ENCODE results near the gene ARID1B. TPM values are rescaled to one million over a fixed set of nuclear protein-coding genes. Genes with fewer than 3 reads are reported as not detected.
A peak's percentile ranks its signal among the peaks of the same experiment; 100 is the strongest.

ARID1B gene
- total RNA-seq, 1 experiment from 2014 or later: 58.8 TPM

GRCh38 chr6:157063923-157064322 lies 286.7 kb downstream of the ARID1B start:
- POLR2A ChIA-PET: interaction anchor here (0.6 kb wide), 1 partner anchor 108 kb away, joined by 4 read pairs; no protein-coding TSS in a partner anchor
- H3K4me3 Mint-ChIP-seq (ENCODE audit: unreplicated experiment): no peak overlapping the region
- no TSS peak for BruUV-seq (replicated peaks)
- peak overlapping the region; percentile 71 for H3K27ac Mint-ChIP-seq (ENCODE audit: unreplicated experiment)
- H3K9me3 Mint-ChIP-seq (ENCODE audit: unreplicated experiment): no peaks in the 10 kb centered on the region
- CTCF ChIA-PET: no interaction called here
- Histone ChIP-seq H3K4me1 (peaks cover 12% of the 10 kb centered on the region; the same call in 1 of the 2 replicates), H3K36me3 (ENCODE audit: control insufficient read depth, insufficient read depth, low read length) (no peaks in the 10 kb centered on the region), H3K27me3 (replicated peaks; ENCODE audit: control insufficient read depth, insufficient read depth, low read length) (no peaks in the 10 kb centered on the region), H3K9me3 (no peaks in the 10 kb centered on the region), H3K4me3 (ENCODE audit: low read depth, low read length) (no peak overlapping the region)
- H3K36me3 Mint-ChIP-seq (ENCODE audit: insufficient read depth, unreplicated experiment): no peaks in the 10 kb centered on the region
- no peaks in the 10 kb centered on the region for H3K27me3 Mint-ChIP-seq (ENCODE audit: insufficient read depth, unreplicated experiment)
- intact Hi-C loops (cut with micrococcal nuclease; ENCODE audit: unreplicated experiment): no loop called here
- peaks cover 14% of the 10 kb centered on the region for H3K4me1 Mint-ChIP-seq (ENCODE audit: low read depth, unreplicated experiment)
- no peak for DNase-seq
- TF ChIP-seq CTCF (IDR thresholded peaks at IDR 0.05; ENCODE audit: insufficient read depth in 1 of 2, low read depth in 1 of 2, low read length in 1 of 2, severe bottlenecking in 1 of 2, unreplicated experiment in 1 of 2): no peak

DNA sequence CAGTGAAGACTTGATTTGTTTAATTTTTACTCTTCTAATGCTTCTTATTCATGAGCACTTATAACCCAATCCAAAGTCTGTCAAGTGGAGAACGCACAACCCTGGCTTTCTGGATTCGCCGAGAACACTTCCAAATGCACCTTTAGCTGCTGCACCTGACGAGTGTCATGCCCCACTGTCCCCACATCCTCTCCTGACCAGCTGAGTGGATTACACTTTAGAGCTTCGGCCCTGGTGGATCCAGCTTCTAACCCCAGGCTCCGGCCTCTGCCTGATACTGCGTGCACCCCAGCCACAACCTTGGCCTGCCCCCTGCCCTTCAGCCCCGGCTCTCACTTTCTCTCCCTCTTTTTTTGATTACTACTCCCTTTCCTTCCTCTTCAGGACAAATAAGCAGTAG lies 287.3 kb downstream of the ARID1B start:
- no peak for DNase-seq
- H3K4me3 ChIP-seq (ENCODE audit: low read depth, low read length): no peak overlapping the region
- POLR2A ChIA-PET: interaction anchor here (0.6 kb wide), 1 partner anchor 108 kb away, joined by 4 read pairs; no protein-coding TSS in a partner anchor
- Mint-ChIP-seq H3K27ac (ENCODE audit: unreplicated experiment) (no peak overlapping the region), H3K27me3 (ENCODE audit: insufficient read depth, unreplicated experiment) (no peaks in the 10 kb centered on the region), H3K4me3 (ENCODE audit: unreplicated experiment) (no peak overlapping the region), H3K36me3 (ENCODE audit: insufficient read depth, unreplicated experiment) (no peaks in the 10 kb centered on the region), H3K4me1 (ENCODE audit: low read depth, unreplicated experiment) (peaks cover 14% of the 10 kb centered on the region), H3K9me3 (ENCODE audit: unreplicated experiment) (no peaks in the 10 kb centered on the region)
- H3K27me3 ChIP-seq (replicated peaks; ENCODE audit: control insufficient read depth, insufficient read depth, low read length): no peaks in the 10 kb centered on the region
- TF ChIP-seq CTCF (IDR thresholded peaks at IDR 0.05; ENCODE audit: insufficient read depth in 1 of 2, low read depth in 1 of 2, low read length in 1 of 2, severe bottlenecking in 1 of 2, unreplicated experiment in 1 of 2): no peak
- intact Hi-C loops (cut with micrococcal nuclease; ENCODE audit: unreplicated experiment): no loop called here
- H3K36me3 ChIP-seq (ENCODE audit: control insufficient read depth, insufficient read depth, low read length): no peaks in the 10 kb centered on the region
- H3K9me3 ChIP-seq: no peaks in the 10 kb centered on the region
- CTCF ChIA-PET: no interaction called here
- no TSS peak for BruUV-seq (replicated peaks)
- H3K4me1 ChIP-seq: peaks cover 18% of the 10 kb centered on the region; the same call in 1 of the 2 replicates

DNA sequence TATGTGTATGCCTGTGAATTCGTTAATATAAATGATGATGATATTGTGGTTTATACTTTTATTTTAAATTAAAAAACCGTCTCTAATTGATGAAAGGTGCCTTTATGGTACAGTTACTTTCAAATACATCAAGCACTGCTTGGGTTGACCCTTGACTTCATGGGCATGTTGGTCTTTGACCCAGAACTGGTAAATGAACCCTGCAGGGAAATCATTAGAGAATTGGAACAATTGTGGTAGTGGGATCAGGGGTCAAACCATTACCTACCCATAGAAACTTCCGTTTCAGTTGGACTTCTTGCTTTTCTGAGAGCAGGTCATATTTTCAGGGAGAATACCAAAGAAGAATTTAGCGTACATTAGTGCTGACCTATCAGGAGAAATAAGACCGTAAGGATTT lies 288.2 kb downstream of the ARID1B start:
- Mint-ChIP-seq H3K27ac (ENCODE audit: unreplicated experiment) (no peak overlapping the region), H3K27me3 (ENCODE audit: insufficient read depth, unreplicated experiment) (no peaks in the 10 kb centered on the region), H3K4me1 (ENCODE audit: low read depth, unreplicated experiment) (peaks cover 18% of the 10 kb centered on the region), H3K36me3 (ENCODE audit: insufficient read depth, unreplicated experiment) (no peaks in the 10 kb centered on the region), H3K4me3 (ENCODE audit: unreplicated experiment) (no peak overlapping the region), H3K9me3 (ENCODE audit: unreplicated experiment) (no peaks in the 10 kb centered on the region)
- ChIA-PET POLR2A (no interaction called here), CTCF (no interaction called here)
- no peaks in the 10 kb centered on the region for H3K9me3 ChIP-seq
- H3K4me3 ChIP-seq (ENCODE audit: low read depth, low read length): no peak overlapping the region
- no peaks in the 10 kb centered on the region for H3K36me3 ChIP-seq (ENCODE audit: control insufficient read depth, insufficient read depth, low read length)
- peaks cover 18% of the 10 kb centered on the region; the same call in 1 of the 2 replicates for H3K4me1 ChIP-seq
- DNase-seq: no peak
- TF ChIP-seq CTCF (IDR thresholded peaks at IDR 0.05; ENCODE audit: insufficient read depth in 1 of 2, low read depth in 1 of 2, low read length in 1 of 2, severe bottlenecking in 1 of 2, unreplicated experiment in 1 of 2): no peak
- BruUV-seq (replicated peaks): no TSS peak
- intact Hi-C loops (cut with micrococcal nuclease; ENCODE audit: unreplicated experiment): no loop called here
- H3K27me3 ChIP-seq (replicated peaks; ENCODE audit: control insufficient read depth, insufficient read depth, low read length): no peaks in the 10 kb centered on the region

Data from Caco-2 (cell line).